ENCODE measurements around the gene POLD4. TPM values are rescaled to one million over a fixed set of nuclear protein-coding genes. Genes with fewer than 3 reads are reported as not detected.

POLD4 gene
- total RNA-seq, 2 donors from 2014 or later: 145 to 148 TPM

DNA sequence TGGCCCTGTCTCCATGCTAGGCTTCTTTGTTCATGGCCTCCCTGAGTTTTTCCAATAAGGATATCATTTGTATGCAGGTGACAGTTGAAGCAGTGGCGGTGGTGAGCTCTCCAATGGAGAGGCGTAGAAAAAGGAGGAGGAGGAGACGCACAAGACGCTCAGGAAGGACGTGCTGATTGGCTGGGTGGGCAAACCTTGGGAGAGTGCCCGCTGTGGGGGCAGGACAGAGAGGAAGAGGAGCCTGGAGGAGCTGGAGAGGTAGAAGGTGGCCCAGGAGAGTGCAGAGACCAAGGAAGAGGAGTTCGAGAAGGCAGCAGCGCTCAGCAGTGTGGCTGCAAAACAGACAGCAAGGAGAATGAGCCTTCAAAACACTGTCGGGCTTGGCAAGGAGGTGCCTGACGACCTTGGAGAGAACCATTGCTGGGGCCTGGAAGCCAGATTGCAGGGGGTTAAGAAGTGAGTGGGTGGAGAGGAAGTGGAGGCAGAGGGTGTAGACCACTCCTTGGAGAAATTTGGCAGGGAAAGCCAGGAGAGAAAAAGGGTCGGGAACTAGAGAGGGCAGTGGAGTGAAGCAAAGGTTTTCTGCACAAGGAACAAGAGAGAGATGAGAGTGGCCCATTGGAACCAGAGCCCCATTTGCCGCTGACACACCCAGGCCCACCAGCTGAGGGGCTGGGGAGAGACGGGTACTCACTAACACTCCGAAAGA, 12.5 kb upstream of the POLD4 start:
- DNase-seq (ENCODE audit: low spot score) (no peak), ATAC-seq (ENCODE audit: insufficient number of reproducible peaks, low FRiP score, low read depth) (no peak)
- no peak overlapping the region for H3K4me3 ChIP-seq

DNA sequence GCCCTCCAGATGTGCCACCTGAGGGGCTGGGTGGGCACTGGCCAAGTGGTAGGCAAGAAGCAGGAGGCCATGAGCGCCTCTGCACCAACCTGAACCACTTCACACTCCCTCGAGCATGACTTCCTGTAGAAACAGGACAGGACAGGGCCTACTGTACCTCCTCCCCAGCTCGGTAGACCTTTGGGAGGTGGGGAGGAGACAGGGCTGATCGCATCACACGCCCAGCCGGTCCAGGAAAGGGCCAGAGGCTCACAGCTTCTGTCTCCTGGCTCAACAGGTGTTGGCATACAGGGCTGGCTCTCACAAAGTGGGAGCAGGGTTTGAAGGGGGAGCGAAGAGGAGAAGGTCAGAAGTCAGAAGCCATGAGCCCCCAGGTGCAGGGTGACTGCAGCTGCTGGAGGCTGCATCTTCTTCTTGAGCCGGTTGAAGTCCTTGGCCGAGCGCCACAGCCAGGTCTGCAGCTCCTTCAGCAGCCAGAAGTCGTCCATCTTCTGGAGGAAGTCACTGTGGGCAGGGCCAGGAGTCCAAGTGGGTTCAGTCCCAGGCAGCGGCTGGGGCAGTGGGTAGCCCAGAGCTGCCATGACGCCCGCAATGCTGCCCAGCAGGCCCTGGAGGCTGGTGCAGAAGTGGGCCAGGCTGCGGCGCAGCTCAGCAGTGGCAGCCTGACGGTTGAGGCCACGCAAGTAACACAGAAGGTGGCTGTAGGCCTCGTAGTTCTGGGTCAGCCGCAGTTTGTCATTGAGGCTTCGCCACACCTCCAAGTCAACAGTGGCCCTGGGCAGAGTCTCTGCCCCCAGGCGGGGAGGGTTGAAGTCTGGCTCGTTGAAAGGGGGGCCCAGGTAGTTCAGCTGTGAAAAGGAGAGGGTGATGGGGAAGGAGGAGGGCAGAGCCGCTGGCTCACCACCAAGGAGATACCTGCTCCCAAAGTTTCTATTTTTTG, 11.7 kb upstream of the POLD4 start:
- H3K4me3 ChIP-seq: no peak overlapping the region
- H3K36me3 ChIP-seq: peaks cover 8% of the 10 kb centered on the region
- DNase-seq (ENCODE audit: low spot score): no peak
- H3K4me1 ChIP-seq (ENCODE audit: control insufficient read depth in 1 of 2, low read depth in 2 of 2): peaks cover 8 to 21% of the 10 kb centered on the region in 2 donors
- H3K9me3 ChIP-seq: no peaks in the 10 kb centered on the region
- TF ChIP-seq CTCF (IDR thresholded peaks at IDR 0.05): no peak
- no peaks in the 10 kb centered on the region for H3K27me3 ChIP-seq (replicated peaks; ENCODE audit: insufficient read depth)
- H3K27ac ChIP-seq: no peak overlapping the region
- no peak for ATAC-seq (ENCODE audit: insufficient number of reproducible peaks, low FRiP score, low read depth)

More for the DNA sequence above, 12.5 kb upstream of the POLD4 start:
- H3K4me1 ChIP-seq (ENCODE audit: control insufficient read depth in 1 of 2, low read depth in 2 of 2): peaks cover 15 to 28% of the 10 kb centered on the region in 2 donors
- peaks cover 8% of the 10 kb centered on the region for H3K36me3 ChIP-seq
- no peaks in the 10 kb centered on the region for H3K9me3 ChIP-seq
- no peaks in the 10 kb centered on the region for H3K27me3 ChIP-seq (replicated peaks; ENCODE audit: insufficient read depth)
- no peak for TF ChIP-seq CTCF (IDR thresholded peaks at IDR 0.05)
- H3K27ac ChIP-seq: peak overlapping the region in 1 of 2 donors; percentile 21

DNA sequence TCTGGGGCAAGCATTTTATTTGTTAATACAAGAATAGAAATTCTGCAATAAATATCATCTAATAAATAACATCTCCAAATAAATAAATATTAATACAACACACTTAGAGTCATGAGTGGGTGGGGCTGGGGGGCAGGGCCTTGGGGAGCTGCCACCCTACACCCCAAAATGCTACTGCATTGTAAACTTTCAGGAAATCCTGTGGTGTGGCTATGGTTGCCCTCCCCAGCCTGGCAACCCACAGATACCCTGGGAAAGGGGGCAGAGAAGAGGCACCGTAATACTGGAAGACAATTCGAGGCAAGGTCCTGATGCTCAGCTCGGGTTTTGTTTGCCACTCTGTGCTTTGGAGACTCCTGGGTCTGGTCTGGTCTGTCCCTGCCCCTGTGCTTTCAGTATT, 10.8 kb upstream of the POLD4 start:
- H3K27ac ChIP-seq: no peak overlapping the region
- no peak for TF ChIP-seq CTCF (IDR thresholded peaks at IDR 0.05)
- DNase-seq (ENCODE audit: low spot score) (no peak), ATAC-seq (ENCODE audit: insufficient number of reproducible peaks, low FRiP score, low read depth) (no peak)
- H3K9me3 ChIP-seq: no peaks in the 10 kb centered on the region
- peaks cover 8% of the 10 kb centered on the region for H3K36me3 ChIP-seq
- H3K4me3 ChIP-seq: no peak overlapping the region
- H3K27me3 ChIP-seq (replicated peaks; ENCODE audit: insufficient read depth): no peaks in the 10 kb centered on the region
- peaks cover 2 to 17% of the 10 kb centered on the region in 2 donors for H3K4me1 ChIP-seq (ENCODE audit: control insufficient read depth in 1 of 2, low read depth in 2 of 2)

GRCh38 chr11:67357831-67358670, 4.7 kb upstream of the POLD4 start:
- ATAC-seq (ENCODE audit: insufficient number of reproducible peaks, low FRiP score, low read depth) (no peak), DNase-seq (ENCODE audit: low spot score) (no peak)
- H3K4me3 ChIP-seq: no peak overlapping the region
- H3K27ac ChIP-seq: peak overlapping the region; percentile 37 to 99
- TF ChIP-seq CTCF (IDR thresholded peaks at IDR 0.05): no peak
- H3K9me3 ChIP-seq: no peaks in the 10 kb centered on the region
- H3K36me3 ChIP-seq: no peaks in the 10 kb centered on the region
- H3K27me3 ChIP-seq (replicated peaks; ENCODE audit: insufficient read depth): no peaks in the 10 kb centered on the region
- peaks cover 34 to 46% of the 10 kb centered on the region in 2 donors for H3K4me1 ChIP-seq (ENCODE audit: control insufficient read depth in 1 of 2, low read depth in 2 of 2)

Data from thoracic aorta (tissue), 2 donors.